GM12801 (cell line): ENCODE data around the gene RAPGEF3.

Experiments used
- CTCF ChIP-seq: IDR thresholded peaks from one replicate; pipeline ENCODE4 v1.5.1; 2011; ENCODE audit warnings: control low read depth; ENCODE audit not compliant: insufficient read length; ENCODE audit errors: extremely low read depth

RAPGEF3 gene

GRCh38 chr12:47773858-47774580, 15.3 kb upstream of the RAPGEF3 start:
- TF ChIP-seq CTCF: no peak

- no peak for TF ChIP-seq CTCF
Observed at GRCh38 chr12:47773062-47773857, 14.6 kb upstream of the RAPGEF3 start, which contains the start of gene SLC48A1. SLC48A1 (plus strand) TSS chr12:47773238; CDS start chr12:47773305, 67 bp downstream.

- no peak for TF ChIP-seq CTCF
Observed at GRCh38 chr12:47772738-47773061, 14.0 kb upstream of the RAPGEF3 start.

GRCh38 chr12:47772094-47772660, 13.5 kb upstream of the RAPGEF3 start:
- no peak for TF ChIP-seq CTCF

- TF ChIP-seq CTCF: no peak
Observed at GRCh38 chr12:47771304-47771703, 12.6 kb upstream of the RAPGEF3 start.

- no peak for TF ChIP-seq CTCF
Observed at GRCh38 chr12:47770086-47770726, 11.5 kb upstream of the RAPGEF3 start.

- TF ChIP-seq CTCF: no peak
Observed at GRCh38 chr12:47769234-47770085, 10.8 kb upstream of the RAPGEF3 start.
